Erythroblast (primary cell): ENCODE results near the gene MTHFD1L.

Experiments used
- GATA1 ChIP-seq: IDR thresholded peaks from 2 replicates; pipeline ENCODE4 v1.6.1; 2011; ENCODE audit warnings: low read depth, mild to moderate bottlenecking, control low read depth, low read length, moderate library complexity
- POLR2A ChIP-seq: IDR thresholded peaks from 2 replicates; pipeline ENCODE4 v1.6.1; 2011; ENCODE audit warnings: mild to moderate bottlenecking, low read length

DNA sequence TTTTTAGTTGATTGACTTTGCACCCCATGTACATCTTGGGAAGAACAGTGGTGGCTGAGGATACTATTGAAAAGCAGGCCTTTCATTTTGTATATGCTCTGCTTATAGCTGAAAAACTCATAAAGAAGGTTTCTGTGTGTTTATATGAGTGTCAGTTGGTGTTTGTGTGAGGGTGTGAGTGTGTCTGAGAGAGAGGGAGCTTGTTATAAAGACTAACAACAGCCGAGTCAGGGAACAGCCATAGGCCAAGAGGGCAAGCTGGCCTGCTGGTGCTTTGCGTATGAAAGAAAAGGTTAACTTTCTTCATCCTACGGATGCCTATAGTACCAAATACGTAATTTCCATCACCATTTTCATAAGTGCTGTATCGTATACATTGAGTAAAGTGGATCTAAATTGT lies 88.3 kb downstream of the MTHFD1L start:
- TF ChIP-seq POLR2A (no peak), GATA1 (no peak)
